Stimulated activated CD8-positive, alpha-beta memory T cell treated with anti-CD3 and anti-CD28 coated beads, Interleukin-7, amount 100 ng/mL, for 4 hours (primary cell): ENCODE measurements around the gene PIGR.
A peak's percentile ranks its signal among the peaks of the same experiment; 100 is the strongest.
"Not testable (repeated sequence)": the region's sequence is repeated elsewhere in the genome, so short reads cannot be mapped to it uniquely, and the experiment has no call there.

Experiments used
- DNase-seq, 2 donors: peaks; one replicate each; pipeline ENCODE4 v3.0.0-alpha.2; 2020; ENCODE audit warnings: low read depth in 2 of 2

Gene PIGR

GRCh38 chr1:206933333-206933945, 12.8 kb downstream of the PIGR start:
- DNase-seq: peak in 1 of 2 donors; percentile 54

DNA sequence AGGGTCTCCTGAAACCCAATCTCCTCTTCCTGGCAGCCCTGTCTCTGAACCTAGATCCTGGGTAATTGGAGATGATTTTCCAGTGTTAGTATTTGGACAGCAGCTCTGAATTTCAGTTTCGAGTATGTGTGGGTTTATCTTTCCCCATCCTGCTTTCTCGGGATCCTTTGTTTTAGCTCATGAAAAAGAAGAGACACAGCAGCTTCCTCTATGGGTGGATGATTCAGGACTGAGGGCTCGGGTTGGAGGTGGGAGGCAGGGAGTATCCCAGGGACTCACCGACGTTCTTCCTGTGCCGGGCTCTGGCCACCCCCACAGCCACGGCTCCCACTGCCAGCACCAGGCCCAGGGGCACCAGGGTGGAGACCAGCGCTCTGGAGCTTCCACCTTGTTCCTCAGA, 14.1 kb downstream of the PIGR start:
- DNase-seq: no peak

- DNase-seq: no peak
Observed at GRCh38 chr1:206931709-206932108, 14.6 kb downstream of the PIGR start.

GRCh38 chr1:206930210-206930798, 16.0 kb downstream of the PIGR start:
- peak in 1 of 2 donors; percentile 46 for DNase-seq

GRCh38 chr1:206929524-206929923, 16.7 kb downstream of the PIGR start:
- no peak for DNase-seq

GRCh38 chr1:206926286-206926685, 20.0 kb downstream of the PIGR start:
- DNase-seq: no peak

- peak; percentile 46 to 59 for DNase-seq
Observed at GRCh38 chr1:206925106-206925736, 21.0 kb downstream of the PIGR start.

DNA sequence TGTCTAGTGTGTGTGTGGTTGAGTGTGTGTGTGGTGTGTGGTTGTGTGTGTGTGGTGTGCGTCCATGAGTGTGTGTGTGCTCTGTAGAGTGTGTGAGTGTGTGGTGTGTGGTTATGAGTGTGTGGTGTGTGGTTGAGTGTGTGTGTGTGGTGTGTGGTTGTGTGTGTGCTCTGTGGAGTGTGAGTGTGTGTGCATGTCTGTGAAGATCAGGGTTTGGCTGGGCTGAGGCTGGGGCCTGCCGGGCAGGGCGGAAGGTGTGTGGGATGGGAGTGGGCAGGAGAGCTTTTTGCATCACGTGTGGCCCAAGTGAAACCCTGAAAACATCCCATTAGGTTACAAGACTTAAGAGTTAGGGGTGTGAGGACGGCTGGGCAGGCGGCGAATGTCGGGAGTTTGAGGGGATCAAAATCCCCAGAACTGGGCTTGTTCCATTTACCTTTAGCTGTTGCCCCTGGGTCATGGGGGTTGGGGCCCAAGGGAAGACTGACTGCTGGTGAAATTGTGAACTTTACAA, 21.6 kb downstream of the PIGR start:
- DNase-seq: no peak

GRCh38 chr1:206923961-206924557, 22.2 kb downstream of the PIGR start:
- not testable (repeated sequence) for DNase-seq

GRCh38 chr1:206923009-206923960, 23.0 kb downstream of the PIGR start:
- DNase-seq: peak; percentile 63 to 68

DNA sequence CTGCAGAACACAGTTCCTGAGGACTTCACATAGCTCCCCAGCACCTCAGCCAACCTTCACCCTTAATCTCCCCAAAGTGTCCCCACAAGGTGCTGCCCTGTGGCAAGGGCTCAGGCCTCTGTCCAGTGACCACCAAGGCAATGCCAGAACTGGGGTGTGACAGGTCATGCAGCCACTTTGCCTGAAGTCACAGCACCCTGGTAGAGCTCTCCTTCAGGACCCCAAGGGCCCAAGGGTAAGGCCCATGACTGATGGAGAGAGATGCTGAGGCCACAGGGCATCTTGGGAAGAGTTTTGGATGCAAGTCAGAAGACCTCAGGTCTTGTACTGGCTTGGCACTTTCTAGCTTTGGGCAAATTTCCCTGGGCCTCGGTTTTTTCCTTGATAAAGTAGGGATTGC, 23.7 kb downstream of the PIGR start:
- no peak for DNase-seq

DNA sequence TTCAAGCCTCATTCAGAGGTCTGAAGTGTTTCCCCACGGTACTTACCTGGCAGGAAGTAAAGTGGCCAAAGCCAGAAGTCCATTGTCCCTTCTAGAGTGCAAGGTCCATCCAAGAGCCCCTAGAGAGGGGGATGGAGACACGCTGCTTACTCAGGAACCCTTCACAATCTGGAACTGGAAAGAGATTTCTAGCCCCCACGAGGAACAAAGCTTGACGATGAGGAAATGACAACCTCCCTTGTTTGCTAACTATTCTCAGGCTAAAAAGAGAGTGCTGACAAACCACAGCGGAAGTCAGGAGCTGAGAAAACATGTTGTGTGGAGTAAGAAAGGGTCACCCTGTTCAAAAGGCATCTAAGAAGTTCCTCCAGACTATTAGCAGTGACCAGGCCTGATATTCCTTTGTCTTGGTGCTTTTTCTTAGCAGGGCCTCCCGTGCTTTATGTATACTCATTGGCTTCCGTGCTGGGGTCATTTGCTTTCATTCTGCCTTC, 24.4 kb downstream of the PIGR start, which contains the start of gene FCMR:
FCMR (minus strand) TSS at position 170 of the 494 bp plus-strand sequence; CDS start at position 83, 87 bp downstream.
- no peak for DNase-seq

GRCh38 chr1:206918076-206918475, 28.2 kb downstream of the PIGR start:
- no peak for DNase-seq

DNA sequence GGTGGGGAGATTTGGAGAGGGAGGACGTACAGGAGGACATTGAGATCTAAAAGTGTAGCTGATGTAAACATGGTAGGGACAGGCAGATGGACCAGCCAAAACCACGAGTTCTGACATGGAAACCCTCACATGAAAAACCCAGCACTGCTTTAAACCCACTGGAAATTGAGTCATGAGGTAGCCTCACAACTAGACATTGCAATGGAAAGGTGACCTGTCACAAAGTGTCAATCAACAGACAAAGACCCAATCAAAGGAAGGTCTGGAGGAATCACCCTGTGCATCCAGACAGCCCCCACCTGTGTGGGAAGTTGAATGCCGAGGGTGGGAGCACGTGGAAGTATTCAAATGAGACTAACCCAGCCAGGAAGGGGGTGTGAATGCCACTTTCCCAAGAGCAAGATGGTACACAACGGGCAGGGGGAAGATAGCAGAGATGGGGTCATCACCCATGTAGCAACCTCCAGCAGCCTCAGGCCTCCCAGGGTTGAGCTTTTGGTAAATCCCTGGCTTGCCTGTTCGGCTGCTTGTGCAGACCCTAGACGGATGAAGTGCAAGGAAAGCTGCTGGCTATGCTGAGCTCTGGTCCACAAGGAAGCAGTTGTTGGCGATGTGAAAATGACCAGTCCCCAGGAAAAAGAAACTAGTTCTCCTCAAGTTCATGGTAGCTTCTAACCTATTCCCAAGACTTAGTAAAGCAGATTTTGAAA, 30.1 kb downstream of the PIGR start:
- no peak for DNase-seq

- no peak for DNase-seq
Observed at GRCh38 chr1:206915030-206915735, 31.1 kb downstream of the PIGR start.

DNA sequence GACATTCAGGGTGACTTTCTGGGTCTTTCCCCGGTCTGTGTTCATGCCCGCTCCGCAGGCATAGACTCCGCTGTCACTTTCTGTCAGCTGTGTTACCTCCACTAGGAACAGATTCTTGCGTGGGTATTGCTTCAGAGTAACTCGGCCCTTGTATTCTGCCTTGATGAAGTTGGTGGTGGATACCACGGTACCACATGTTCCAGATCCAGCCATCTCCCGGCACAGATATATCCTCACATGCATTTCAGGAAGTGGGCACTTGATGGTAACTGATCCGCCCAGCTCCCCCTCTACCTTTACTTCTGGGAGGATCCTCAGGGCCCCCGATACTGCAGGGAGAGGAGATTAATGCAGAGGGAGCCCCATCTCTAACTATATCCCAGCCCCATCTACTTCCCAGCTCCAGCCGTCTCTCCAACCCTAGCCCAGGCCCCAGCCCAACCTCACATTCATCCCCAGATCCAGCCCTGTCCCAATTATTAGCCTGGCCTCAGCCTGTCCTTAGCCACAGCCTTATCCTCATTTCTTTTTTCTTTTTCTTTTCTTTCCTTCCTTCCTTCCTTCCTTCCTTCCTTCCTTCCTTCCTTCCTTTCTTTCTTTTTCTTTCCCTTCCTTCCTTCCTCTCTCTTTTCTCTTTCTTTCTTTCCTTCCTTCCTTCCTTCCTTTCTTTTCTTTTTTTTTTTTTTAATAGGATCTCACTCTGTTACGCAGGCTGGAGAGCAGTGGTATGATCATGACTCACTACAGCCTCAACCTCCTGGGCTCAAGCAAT, 32.3 kb downstream of the PIGR start:
- DNase-seq: no peak

DNA sequence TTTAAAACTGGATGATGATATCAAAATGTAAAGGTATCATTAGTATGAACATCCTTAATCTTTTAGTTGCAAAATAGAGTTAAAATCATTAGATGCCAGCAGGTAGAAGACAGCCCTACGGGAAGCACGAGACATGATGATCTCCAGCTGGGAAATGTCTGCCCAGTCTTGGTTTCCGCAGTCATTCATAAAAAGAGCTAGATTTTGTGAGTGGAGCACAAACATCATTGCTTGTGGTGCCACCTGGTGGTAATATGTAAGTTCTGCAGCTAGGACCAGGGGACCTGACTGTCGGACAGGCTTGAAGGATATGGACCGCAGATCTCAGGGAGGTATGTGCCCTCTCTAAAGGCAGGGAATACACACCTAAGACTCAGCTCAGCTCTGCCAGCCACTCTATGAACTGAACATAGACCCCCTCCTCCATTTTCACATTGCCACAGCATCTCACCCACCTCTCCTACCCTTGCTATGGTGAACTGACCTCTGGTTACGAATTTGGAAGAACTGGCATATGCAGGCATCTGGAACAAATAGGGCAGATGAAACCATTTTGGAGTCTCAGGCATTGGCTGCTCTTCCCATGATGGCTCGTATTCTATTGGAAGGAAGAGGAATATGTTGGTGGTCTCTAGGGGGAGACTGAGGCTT, 33.7 kb downstream of the PIGR start:
- DNase-seq: peak; percentile 28 to 49

DNA sequence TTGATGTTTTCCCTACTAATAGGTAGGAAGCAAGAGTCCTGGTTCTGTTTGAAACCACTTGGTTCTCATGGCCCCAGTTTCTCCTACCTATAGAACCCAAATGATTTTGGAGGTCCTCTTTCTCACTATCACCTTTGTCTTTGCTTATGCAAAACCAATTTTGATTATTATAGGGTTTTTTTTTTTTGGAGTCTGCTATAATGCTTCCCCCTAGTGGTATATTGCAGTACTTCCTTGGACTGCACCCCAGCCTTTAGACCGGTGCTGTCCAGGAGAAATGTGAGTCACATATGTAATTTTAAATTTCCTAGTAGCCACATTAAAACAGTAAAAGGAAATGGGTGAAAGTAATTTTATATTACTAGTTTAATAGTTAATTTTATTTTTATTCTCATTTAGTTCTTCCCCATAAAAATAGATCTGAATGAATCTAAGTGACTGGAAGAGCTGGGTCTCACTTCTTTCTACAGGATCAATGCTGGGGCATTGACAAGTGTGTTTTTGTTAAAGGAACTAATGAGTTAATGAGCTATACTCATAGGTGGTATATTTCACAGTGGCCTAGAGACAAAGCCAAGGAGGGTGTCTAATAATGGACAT, 35.1 kb downstream of the PIGR start:
- no peak for DNase-seq
